ENCODE results near the gene TMEM88.

DNA sequence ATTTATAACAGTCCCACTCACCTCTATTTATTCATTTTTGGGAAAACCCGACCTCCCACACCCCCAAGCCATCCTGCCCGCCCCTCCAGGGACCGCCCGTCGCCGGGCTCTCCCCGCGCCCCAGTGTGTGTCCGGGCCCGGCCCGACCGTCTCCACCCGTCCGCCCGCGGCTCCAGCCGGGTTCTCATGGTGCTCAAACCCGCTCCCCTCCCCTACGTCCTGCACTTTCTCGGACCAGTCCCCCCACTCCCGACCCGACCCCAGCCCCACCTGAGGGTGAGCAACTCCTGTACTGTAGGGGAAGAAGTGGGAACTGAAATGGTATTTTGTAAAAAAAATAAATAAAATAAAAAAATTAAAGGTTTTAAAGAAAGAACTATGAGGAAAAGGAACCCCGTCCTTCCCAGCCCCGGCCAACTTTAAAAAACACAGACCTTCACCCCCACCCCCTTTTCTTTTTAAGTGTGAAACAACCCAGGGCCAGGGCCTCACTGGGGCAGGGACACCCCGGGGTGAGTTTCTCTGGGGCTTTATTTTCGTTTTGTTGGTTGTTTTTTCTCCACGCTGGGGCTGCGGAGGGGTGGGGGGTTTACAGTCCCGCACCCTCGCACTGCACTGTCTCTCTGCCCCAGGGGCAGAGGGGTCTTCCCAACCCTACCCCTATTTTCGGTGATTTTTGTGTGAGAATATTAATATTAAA lies 638 bp upstream of the TMEM88 start:
- TF ChIP-seq, protein P1, sequence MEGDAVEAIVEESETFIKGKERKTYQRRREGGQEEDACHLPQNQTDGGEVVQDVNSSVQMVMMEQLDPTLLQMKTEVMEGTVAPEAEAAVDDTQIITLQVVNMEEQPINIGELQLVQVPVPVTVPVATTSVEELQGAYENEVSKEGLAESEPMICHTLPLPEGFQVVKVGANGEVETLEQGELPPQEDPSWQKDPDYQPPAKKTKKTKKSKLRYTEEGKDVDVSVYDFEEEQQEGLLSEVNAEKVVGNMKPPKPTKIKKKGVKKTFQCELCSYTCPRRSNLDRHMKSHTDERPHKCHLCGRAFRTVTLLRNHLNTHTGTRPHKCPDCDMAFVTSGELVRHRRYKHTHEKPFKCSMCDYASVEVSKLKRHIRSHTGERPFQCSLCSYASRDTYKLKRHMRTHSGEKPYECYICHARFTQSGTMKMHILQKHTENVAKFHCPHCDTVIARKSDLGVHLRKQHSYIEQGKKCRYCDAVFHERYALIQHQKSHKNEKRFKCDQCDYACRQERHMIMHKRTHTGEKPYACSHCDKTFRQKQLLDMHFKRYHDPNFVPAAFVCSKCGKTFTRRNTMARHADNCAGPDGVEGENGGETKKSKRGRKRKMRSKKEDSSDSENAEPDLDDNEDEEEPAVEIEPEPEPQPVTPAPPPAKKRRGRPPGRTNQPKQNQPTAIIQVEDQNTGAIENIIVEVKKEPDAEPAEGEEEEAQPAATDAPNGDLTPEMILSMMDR (IDR thresholded peaks at IDR 0.05), result no peak
- TF ChIP-seq POLR2AphosphoS5 (IDR thresholded peaks at IDR 0.05), result no peak
- TF ChIP-seq EP300 (IDR thresholded peaks at IDR 0.05), result no peak
- no peak for TF ChIP-seq POLR2A (IDR thresholded peaks at IDR 0.05)

Data from gastroesophageal sphincter (tissue), 3 donors.